Lower leg skin (tissue), 4 donors: Measurements from ENCODE around the gene LRRN3. TPM values are rescaled to one million over a fixed set of nuclear protein-coding genes. Genes with fewer than 3 reads are reported as not detected.

Experiments used
- DNase-seq, 2 donors: peaks; one replicate each; pipeline ENCODE4 v3.0.0-alpha.2; 2019; ENCODE audit warnings: low spot score in 2 of 2
- H3K4me3 ChIP-seq: fragments of 200-600 bp; sonication (generic); 2 replicates; pipeline ENCODE4 v1.5.1; 2017; ENCODE audit warnings: mild to moderate bottlenecking, low read depth; ENCODE audit not compliant: poor library complexity, severe bottlenecking
- CTCF ChIP-seq, 3 donors: fragments of 450-650 bp; IDR thresholded peaks; one replicate each; pipeline ENCODE4 v1.5.1; 2016; ENCODE audit warnings: antibody characterized with exemption in 3 of 3, mild to moderate bottlenecking in 3 of 3, moderate library complexity in 2 of 3
- POLR2A ChIP-seq, 2 donors: fragments of 450-650 bp; IDR thresholded peaks; one replicate each; pipeline ENCODE4 v1.6.1; 2016 to 2017; ENCODE audit warnings: antibody characterized with exemption in 2 of 2, mild to moderate bottlenecking in 1 of 2, moderate library complexity in 1 of 2
- WGBS, 2 donors: methylation state at CpG; one replicate each; pipeline ENCODE4 v1.1.5; 2018; 5-methylcytosine and 5-hydroxymethylcytosine counted together
- intact Hi-C: fragments of 100-400 bp; cut with DNase I; formaldehyde crosslinking; loops from one replicate; pipeline ENCODE4 v1.15.0; 2023; ENCODE audit warnings: low total_unique reads
- total RNA-seq, 4 donors: library from RNA; depleted of rRNA; stranded (reverse); fragments of >200 nt; gene quantifications; one replicate each; pipeline ENCODE4 v1.1.0, GENCODE V29; 2016

The LRRN3 gene
- total RNA-seq, 4 donors from 2014 or later = 0.16 TPM; not detected in 3

- TF ChIP-seq POLR2A (IDR thresholded peaks at IDR 0.05) (no peak), CTCF (IDR thresholded peaks at IDR 0.05) (no peak)
- DNase-seq = no peak
- H3K4me3 ChIP-seq = no peak overlapping the region
- WGBS, 2 donors = 28 to 41% methylated on average over 3 of the region's 3 CpGs
- intact Hi-C loops = no loop called here
These were observed 36.1 kb downstream of the LRRN3 start for GRCh38 chr7:111126987-111127386.

- intact Hi-C loops = no loop called here
- WGBS, 2 donors = 96 to 97% methylated on average over 4 of the region's 4 CpGs
- TF ChIP-seq CTCF (IDR thresholded peaks at IDR 0.05) (no peak), POLR2A (IDR thresholded peaks at IDR 0.05) (no peak)
- no peak for DNase-seq
- H3K4me3 ChIP-seq = no peak overlapping the region
These were observed 38.5 kb downstream of the LRRN3 start for GRCh38 chr7:111129435-111129834.

GRCh38 chr7:111132833-111133232 is 41.9 kb downstream of the LRRN3 start:
- DNase-seq = no peak
- TF ChIP-seq POLR2A (IDR thresholded peaks at IDR 0.05) (no peak), CTCF (IDR thresholded peaks at IDR 0.05) (no peak)
- WGBS, 2 donors = 80 to 85% methylated on average over 1 of the region's 1 CpG
- no peak overlapping the region for H3K4me3 ChIP-seq
- intact Hi-C loops = no loop called here

GRCh38 chr7:111137296-111138192 is 46.6 kb downstream of the LRRN3 start:
- no peak for DNase-seq
- intact Hi-C loops = no loop called here
- no peak for TF ChIP-seq POLR2A (IDR thresholded peaks at IDR 0.05)
- no peak for TF ChIP-seq CTCF (IDR thresholded peaks at IDR 0.05)
- no peak overlapping the region for H3K4me3 ChIP-seq
- WGBS, 2 donors = 60 to 66% methylated on average over 4 of the region's 4 CpGs

- no peak for TF ChIP-seq CTCF (IDR thresholded peaks at IDR 0.05)
- no peak for TF ChIP-seq POLR2A (IDR thresholded peaks at IDR 0.05)
- 20 to 24% methylated on average over 2 of the region's 2 CpGs for WGBS, 2 donors
- no peak overlapping the region for H3K4me3 ChIP-seq
- intact Hi-C loops = no loop called here
- peak in 1 of 2 donors; percentile 16 for DNase-seq
These were observed 47.3 kb downstream of the LRRN3 start for GRCh38 chr7:111138193-111138569.
